ENCODE measurements around the gene KAT6B. TPM values are rescaled to one million over a fixed set of nuclear protein-coding genes. Genes with fewer than 3 reads are reported as not detected.
"Not testable (repeated sequence)": the region's sequence is repeated elsewhere in the genome, so short reads cannot be mapped to it uniquely, and the experiment has no call there.

Gene KAT6B
- total RNA-seq, 1 experiment from 2014 or later: 14.9 TPM

GRCh38 chr10:74891053-74891452 is 64.7 kb downstream of the KAT6B start:
- ChIA-PET CTCF (interaction anchor here (1.3 kb wide), 1 partner anchor 345 kb away, joined by 3 read pairs; the partner anchor contains the start of gene COMTD1), POLR2A (no interaction called here)
- no peaks in the 10 kb centered on the region for H3K9me3 ChIP-seq
- no peaks in the 10 kb centered on the region for H3K4me1 ChIP-seq
- H3K4me1 Mint-ChIP-seq (ENCODE audit: low read depth, unreplicated experiment): peaks cover 7% of the 10 kb centered on the region
- H3K27ac Mint-ChIP-seq (ENCODE audit: unreplicated experiment): no peak overlapping the region
- H3K36me3 Mint-ChIP-seq (ENCODE audit: insufficient read depth, unreplicated experiment): no peaks in the 10 kb centered on the region
- H3K36me3 ChIP-seq (ENCODE audit: control insufficient read depth, insufficient read depth, low read length): no peaks in the 10 kb centered on the region; the same call in 1 of the 2 replicates
- no peak for TF ChIP-seq CTCF (IDR thresholded peaks at IDR 0.05; ENCODE audit: insufficient read depth in 1 of 2, low read depth in 1 of 2, low read length in 1 of 2, severe bottlenecking in 1 of 2, unreplicated experiment in 1 of 2)
- H3K9me3 Mint-ChIP-seq (ENCODE audit: unreplicated experiment): no peaks in the 10 kb centered on the region
- DNase-seq: no peak
- BruUV-seq (replicated peaks): no TSS peak
- no peaks in the 10 kb centered on the region for H3K27me3 ChIP-seq (replicated peaks; ENCODE audit: control insufficient read depth, insufficient read depth, low read length)
- intact Hi-C loops (cut with micrococcal nuclease; ENCODE audit: unreplicated experiment): no loop called here
- no peak overlapping the region for H3K4me3 ChIP-seq (ENCODE audit: low read depth, low read length)
- H3K4me3 Mint-ChIP-seq (ENCODE audit: unreplicated experiment): no peak overlapping the region
- no peaks in the 10 kb centered on the region for H3K27me3 Mint-ChIP-seq (ENCODE audit: insufficient read depth, unreplicated experiment)

GRCh38 chr10:74892839-74893238 is 66.4 kb downstream of the KAT6B start:
- Mint-ChIP-seq H3K4me3 (ENCODE audit: unreplicated experiment) (no peak overlapping the region), H3K27ac (ENCODE audit: unreplicated experiment) (no peak overlapping the region), H3K36me3 (ENCODE audit: insufficient read depth, unreplicated experiment) (no peaks in the 10 kb centered on the region), H3K27me3 (ENCODE audit: insufficient read depth, unreplicated experiment) (no peaks in the 10 kb centered on the region), H3K9me3 (ENCODE audit: unreplicated experiment) (no peaks in the 10 kb centered on the region), H3K4me1 (ENCODE audit: low read depth, unreplicated experiment) (peaks cover 7% of the 10 kb centered on the region)
- H3K36me3 ChIP-seq (ENCODE audit: control insufficient read depth, insufficient read depth, low read length): no peaks in the 10 kb centered on the region; the same call in 1 of the 2 replicates
- DNase-seq: no peak
- no peaks in the 10 kb centered on the region for H3K27me3 ChIP-seq (replicated peaks; ENCODE audit: control insufficient read depth, insufficient read depth, low read length)
- CTCF ChIA-PET: no interaction called here
- H3K4me3 ChIP-seq (ENCODE audit: low read depth, low read length): no peak overlapping the region
- intact Hi-C loops (cut with micrococcal nuclease; ENCODE audit: unreplicated experiment): no loop called here
- POLR2A ChIA-PET: no interaction called here
- TF ChIP-seq CTCF (IDR thresholded peaks at IDR 0.05; ENCODE audit: insufficient read depth in 1 of 2, low read depth in 1 of 2, low read length in 1 of 2, severe bottlenecking in 1 of 2, unreplicated experiment in 1 of 2): no peak
- no TSS peak for BruUV-seq (replicated peaks)
- no peaks in the 10 kb centered on the region for H3K4me1 ChIP-seq
- no peaks in the 10 kb centered on the region for H3K9me3 ChIP-seq

GRCh38 chr10:74893329-74893728 is 66.9 kb downstream of the KAT6B start:
- H3K4me3 Mint-ChIP-seq (ENCODE audit: unreplicated experiment); H3K36me3 Mint-ChIP-seq (ENCODE audit: insufficient read depth, unreplicated experiment); intact Hi-C loops (cut with micrococcal nuclease; ENCODE audit: unreplicated experiment); H3K27me3 Mint-ChIP-seq (ENCODE audit: insufficient read depth, unreplicated experiment); H3K9me3 Mint-ChIP-seq (ENCODE audit: unreplicated experiment); POLR2A ChIA-PET; H3K27me3 ChIP-seq (replicated peaks; ENCODE audit: control insufficient read depth, insufficient read depth, low read length); H3K4me1 Mint-ChIP-seq (ENCODE audit: low read depth, unreplicated experiment); H3K27ac Mint-ChIP-seq (ENCODE audit: unreplicated experiment); H3K36me3 ChIP-seq (ENCODE audit: control insufficient read depth, insufficient read depth, low read length); H3K9me3 ChIP-seq; DNase-seq; H3K4me1 ChIP-seq; BruUV-seq (replicated peaks); CTCF ChIA-PET; H3K4me3 ChIP-seq (ENCODE audit: low read depth, low read length): not testable (repeated sequence)
